Fibroblast of the aortic adventitia (primary cell): ENCODE results near the gene SUCLG2. TPM values are rescaled to one million over a fixed set of nuclear protein-coding genes. Genes with fewer than 3 reads are reported as not detected.
A peak's percentile ranks its signal among the peaks of the same experiment; 100 is the strongest.

Experiments
- DNase-seq: peaks from one replicate; pipeline ENCODE4 v3.0.0-alpha.2; 2010; ENCODE audit warnings: low read depth
- H3K4me3 ChIP-seq: 2 replicates; pipeline ENCODE4 v1.5.1; 2011; ENCODE audit warnings: low read depth, mild to moderate bottlenecking, control low read depth, low read length, moderate library complexity
- total RNA-seq: library from RNA; depleted of rRNA; stranded (reverse); fragments of >200 nt; gene quantifications from 2 replicates; pipeline ENCODE4 v1.2.3, GENCODE V29; 2012; ENCODE audit warnings: low replicate concordance
- TF ChIP-seq, protein P1 (sequence below): IDR thresholded peaks from 2 replicates; pipeline ENCODE4 v1.5.1; 2011; ENCODE audit warnings: mild to moderate bottlenecking, low read length, control low read depth, inconsistent platforms; ENCODE audit not compliant: insufficient read depth

Gene SUCLG2
- total RNA-seq, 1 donor = 73.9 TPM

DNA sequence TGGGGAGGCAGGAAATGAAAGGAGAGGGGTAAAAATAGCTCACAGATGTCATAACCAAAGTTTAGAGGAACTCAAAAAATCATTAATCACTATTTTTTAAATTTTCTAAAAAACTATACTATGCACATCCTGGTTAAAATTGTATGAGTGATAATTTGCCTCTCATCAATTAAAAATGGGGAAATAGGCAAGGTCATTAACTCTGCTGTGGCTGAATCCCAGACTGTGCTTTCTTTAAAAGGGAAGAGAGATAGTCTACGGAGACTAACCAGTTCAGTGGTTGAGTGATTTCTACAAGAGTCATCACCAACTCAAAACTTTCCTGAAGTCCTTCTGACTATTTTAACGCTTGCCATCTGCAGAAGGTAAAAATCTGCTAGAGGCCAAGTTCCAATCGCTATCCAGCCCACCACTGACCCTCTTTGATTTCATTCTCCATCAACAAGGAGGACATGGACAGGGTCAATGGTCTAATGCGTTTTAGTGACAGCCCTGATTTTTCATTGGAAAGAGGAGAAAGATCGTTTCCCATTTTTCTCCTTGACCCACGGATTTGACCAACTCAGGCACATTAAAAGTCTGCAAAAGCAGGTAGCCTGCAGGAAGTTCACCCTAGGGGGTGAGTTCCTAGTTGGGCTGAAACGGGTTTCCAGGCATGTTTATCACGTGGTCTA lies 850 bp downstream of the SUCLG2 start:
- DNase-seq = no peak
- peak overlapping the region; percentile 83 for H3K4me3 ChIP-seq
- TF ChIP-seq, protein P1, sequence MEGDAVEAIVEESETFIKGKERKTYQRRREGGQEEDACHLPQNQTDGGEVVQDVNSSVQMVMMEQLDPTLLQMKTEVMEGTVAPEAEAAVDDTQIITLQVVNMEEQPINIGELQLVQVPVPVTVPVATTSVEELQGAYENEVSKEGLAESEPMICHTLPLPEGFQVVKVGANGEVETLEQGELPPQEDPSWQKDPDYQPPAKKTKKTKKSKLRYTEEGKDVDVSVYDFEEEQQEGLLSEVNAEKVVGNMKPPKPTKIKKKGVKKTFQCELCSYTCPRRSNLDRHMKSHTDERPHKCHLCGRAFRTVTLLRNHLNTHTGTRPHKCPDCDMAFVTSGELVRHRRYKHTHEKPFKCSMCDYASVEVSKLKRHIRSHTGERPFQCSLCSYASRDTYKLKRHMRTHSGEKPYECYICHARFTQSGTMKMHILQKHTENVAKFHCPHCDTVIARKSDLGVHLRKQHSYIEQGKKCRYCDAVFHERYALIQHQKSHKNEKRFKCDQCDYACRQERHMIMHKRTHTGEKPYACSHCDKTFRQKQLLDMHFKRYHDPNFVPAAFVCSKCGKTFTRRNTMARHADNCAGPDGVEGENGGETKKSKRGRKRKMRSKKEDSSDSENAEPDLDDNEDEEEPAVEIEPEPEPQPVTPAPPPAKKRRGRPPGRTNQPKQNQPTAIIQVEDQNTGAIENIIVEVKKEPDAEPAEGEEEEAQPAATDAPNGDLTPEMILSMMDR = no peak

- no peak for DNase-seq
- no peak overlapping the region for H3K4me3 ChIP-seq
- TF ChIP-seq, protein P1 = no peak
Observed at GRCh38 chr3:67650084-67650483, 4.3 kb downstream of the SUCLG2 start.

- no peak overlapping the region for H3K4me3 ChIP-seq
- no peak for DNase-seq
- TF ChIP-seq, protein P1 = no peak
Observed at GRCh38 chr3:67649681-67650080, 4.7 kb downstream of the SUCLG2 start.

- TF ChIP-seq, protein P1 = no peak
- H3K4me3 ChIP-seq = no peak overlapping the region
- no peak for DNase-seq
Observed at GRCh38 chr3:67648701-67649100, 5.7 kb downstream of the SUCLG2 start.

- no peak for DNase-seq
Observed at GRCh38 chr3:67648229-67648628, 6.2 kb downstream of the SUCLG2 start.

GRCh38 chr3:67647390-67647878 lies 7.0 kb downstream of the SUCLG2 start:
- DNase-seq = peak; percentile 97
- TF ChIP-seq, protein P1 = no peak
- H3K4me3 ChIP-seq = no peak overlapping the region

More at GRCh38 chr3:67648229-67648628, 6.2 kb downstream of the SUCLG2 start:
- no peak overlapping the region for H3K4me3 ChIP-seq
- TF ChIP-seq, protein P1 = no peak
